Neural progenitor cell (in vitro differentiated cells): ENCODE measurements around the gene SDK1. TPM values are rescaled to one million over a fixed set of nuclear protein-coding genes. Genes with fewer than 3 reads are reported as not detected.

Experiments
- DNase-seq: peaks from one replicate; pipeline ENCODE4 v3.0.0-alpha.2; 2016; ENCODE audit warnings: low spot score
- H2AFZ ChIP-seq: fragments of 200-600 bp; sonication (generic); replicated peaks from 2 replicates; pipeline ENCODE4 v1.6.1; 2016; ENCODE audit warnings: antibody characterized with exemption
- H3F3A ChIP-seq: fragments of 200-600 bp; sonication (generic); 2 replicates; pipeline ENCODE4 v1.6.1; 2016; ENCODE audit warnings: antibody characterized with exemption, low read depth
- H3K27ac ChIP-seq: fragments of 200-600 bp; sonication (generic); 2 replicates; pipeline ENCODE4 v1.5.1; 2016; ENCODE audit warnings: mild to moderate bottlenecking
- H3K27me3 ChIP-seq: fragments of 200-600 bp; sonication (generic); 2 replicates; pipeline ENCODE4 v1.6.1; 2016; ENCODE audit warnings: mild to moderate bottlenecking, moderate library complexity
- H3K36me3 ChIP-seq: fragments of 200-600 bp; sonication (generic); 2 replicates; pipeline ENCODE4 v1.5.1; 2016
- H3K4me1 ChIP-seq: fragments of 200-600 bp; sonication (generic); 2 replicates; pipeline ENCODE4 v1.6.1; 2016; ENCODE audit warnings: mixed run types
- H3K4me2 ChIP-seq: fragments of 200-600 bp; sonication (generic); 2 replicates; pipeline ENCODE4 v1.6.1; 2016
- H3K4me3 ChIP-seq: fragments of 200-600 bp; sonication (generic); 2 replicates; pipeline ENCODE4 v1.5.1; 2016
- H3K79me2 ChIP-seq: fragments of 200-600 bp; sonication (generic); 2 replicates; pipeline ENCODE4 v1.6.1; 2016; ENCODE audit warnings: low read depth
- H3K9ac ChIP-seq: fragments of 200-600 bp; sonication (generic); 2 replicates; pipeline ENCODE4 v1.6.1; 2016
- H3K9me3 ChIP-seq: fragments of 200-600 bp; sonication (generic); 2 replicates; pipeline ENCODE4 v1.5.1; 2016; ENCODE audit warnings: low read depth
- H4K20me1 ChIP-seq: fragments of 200-600 bp; sonication (generic); 2 replicates; pipeline ENCODE4 v1.6.1; 2016; ENCODE audit warnings: low read depth
- H3K27ac Mint-ChIP-seq: 3 replicates; pipeline ENCODE4 v1.8.0; 2021; ENCODE audit warnings: mixed read lengths
- H3K27me3 Mint-ChIP-seq: 2 replicates; pipeline ENCODE4 v1.8.0; 2022; ENCODE audit warnings: low read depth, mild to moderate bottlenecking, inconsistent platforms, moderate library complexity, mixed read lengths; ENCODE audit not compliant: insufficient read depth
- H3K36me3 Mint-ChIP-seq: 3 replicates; pipeline ENCODE4 v1.8.0; 2021; ENCODE audit warnings: mixed read lengths
- H3K4me1 Mint-ChIP-seq: 3 replicates; pipeline ENCODE4 v1.8.0; 2021; ENCODE audit warnings: mixed read lengths
- H3K4me3 Mint-ChIP-seq: 3 replicates; pipeline ENCODE4 v1.8.0; 2021; ENCODE audit warnings: mild to moderate bottlenecking, moderate library complexity, mixed read lengths
- H3K9me3 Mint-ChIP-seq: 3 replicates; pipeline ENCODE4 v1.8.0; 2020; ENCODE audit warnings: mixed read lengths
- EZH2 ChIP-seq: fragments of 200-600 bp; sonication (generic); IDR thresholded peaks from 2 replicates; pipeline ENCODE4 v1.6.1; 2017; ENCODE audit warnings: antibody characterized with exemption, mild to moderate bottlenecking, moderate library complexity
- EZH2phosphoT487 ChIP-seq: fragments of 200-600 bp; sonication (generic); IDR thresholded peaks from 2 replicates; pipeline ENCODE4 v1.6.1; 2017; ENCODE audit warnings: antibody characterized with exemption
- total RNA-seq: library from RNA; depleted of rRNA; stranded (reverse); fragments of >200 nt; gene quantifications from 2 replicates; pipeline ENCODE4 v1.2.3, GENCODE V29; 2015; ENCODE audit warnings: low replicate concordance
- TF ChIP-seq, protein P1 (sequence below): fragments of 200-600 bp; sonication (generic); IDR thresholded peaks from 2 replicates; pipeline ENCODE4 v1.5.1; 2017; ENCODE audit warnings: antibody characterized with exemption, mild to moderate bottlenecking

Gene SDK1
- total RNA-seq, 1 donor from 2014 or later = 4.9 TPM

DNA sequence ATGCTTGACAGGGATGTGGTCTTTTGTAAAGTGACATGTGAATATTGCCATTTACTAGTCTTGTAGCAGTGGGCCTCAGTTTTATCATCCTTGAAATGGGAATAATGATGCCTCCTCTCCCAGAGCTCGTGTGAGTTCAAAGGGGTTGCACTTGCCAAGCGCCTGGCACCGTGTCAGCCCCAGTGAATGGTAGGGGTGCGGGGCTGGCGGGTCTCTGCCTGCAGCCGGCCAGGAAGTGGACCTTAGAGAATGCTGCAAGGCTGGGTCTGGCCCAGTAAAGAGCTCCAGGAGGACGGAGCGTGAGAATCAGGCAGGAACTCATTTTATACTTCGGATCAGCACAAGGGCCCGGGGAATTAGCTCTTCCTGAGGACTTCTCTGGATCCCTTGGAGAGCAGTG lies 856.6 kb downstream of the SDK1 start:
- H3K27me3 ChIP-seq = no peaks in the 10 kb centered on the region
- no peak overlapping the region for H3K4me3 Mint-ChIP-seq
- no peak overlapping the region for H3K4me3 ChIP-seq
- peaks cover 5% of the 10 kb centered on the region for H3K4me1 ChIP-seq
- no peak overlapping the region for H3K27ac ChIP-seq
- H3K79me2 ChIP-seq = no peaks in the 10 kb centered on the region
- no peak overlapping the region for H3K4me2 ChIP-seq
- no peak overlapping the region for H2AFZ ChIP-seq
- H3K4me1 Mint-ChIP-seq = peaks cover 21% of the 10 kb centered on the region
- H3K9ac ChIP-seq = no peak overlapping the region
- no peaks in the 10 kb centered on the region for H3K9me3 ChIP-seq
- H3K36me3 ChIP-seq = no peaks in the 10 kb centered on the region
- no peaks in the 10 kb centered on the region for H3F3A ChIP-seq
- H3K27ac Mint-ChIP-seq = peak overlapping the region; percentile 57
- DNase-seq = no peak
- TF ChIP-seq, protein P1, sequence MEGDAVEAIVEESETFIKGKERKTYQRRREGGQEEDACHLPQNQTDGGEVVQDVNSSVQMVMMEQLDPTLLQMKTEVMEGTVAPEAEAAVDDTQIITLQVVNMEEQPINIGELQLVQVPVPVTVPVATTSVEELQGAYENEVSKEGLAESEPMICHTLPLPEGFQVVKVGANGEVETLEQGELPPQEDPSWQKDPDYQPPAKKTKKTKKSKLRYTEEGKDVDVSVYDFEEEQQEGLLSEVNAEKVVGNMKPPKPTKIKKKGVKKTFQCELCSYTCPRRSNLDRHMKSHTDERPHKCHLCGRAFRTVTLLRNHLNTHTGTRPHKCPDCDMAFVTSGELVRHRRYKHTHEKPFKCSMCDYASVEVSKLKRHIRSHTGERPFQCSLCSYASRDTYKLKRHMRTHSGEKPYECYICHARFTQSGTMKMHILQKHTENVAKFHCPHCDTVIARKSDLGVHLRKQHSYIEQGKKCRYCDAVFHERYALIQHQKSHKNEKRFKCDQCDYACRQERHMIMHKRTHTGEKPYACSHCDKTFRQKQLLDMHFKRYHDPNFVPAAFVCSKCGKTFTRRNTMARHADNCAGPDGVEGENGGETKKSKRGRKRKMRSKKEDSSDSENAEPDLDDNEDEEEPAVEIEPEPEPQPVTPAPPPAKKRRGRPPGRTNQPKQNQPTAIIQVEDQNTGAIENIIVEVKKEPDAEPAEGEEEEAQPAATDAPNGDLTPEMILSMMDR = no peak
- TF ChIP-seq EZH2phosphoT487 (no peak), EZH2 (no peak)
- no peaks in the 10 kb centered on the region for H4K20me1 ChIP-seq
- H3K36me3 Mint-ChIP-seq = peaks cover 4% of the 10 kb centered on the region
- no peaks in the 10 kb centered on the region for H3K9me3 Mint-ChIP-seq
- peaks cover 3% of the 10 kb centered on the region for H3K27me3 Mint-ChIP-seq

- H3K4me1 ChIP-seq = peaks cover 5% of the 10 kb centered on the region
- H3K79me2 ChIP-seq = no peaks in the 10 kb centered on the region
- H3K9me3 Mint-ChIP-seq = no peaks in the 10 kb centered on the region
- H3K4me1 Mint-ChIP-seq = peaks cover 19% of the 10 kb centered on the region
- TF ChIP-seq, protein P1 = no peak
- no peak for TF ChIP-seq EZH2phosphoT487
- TF ChIP-seq EZH2 = no peak
- H3K36me3 Mint-ChIP-seq = peaks cover 6% of the 10 kb centered on the region
- no peak overlapping the region for H3K9ac ChIP-seq
- no peak overlapping the region for H3K4me3 ChIP-seq
- H3K27me3 Mint-ChIP-seq = peaks cover 2% of the 10 kb centered on the region
- H3F3A ChIP-seq = no peaks in the 10 kb centered on the region
- H3K4me2 ChIP-seq = no peak overlapping the region
- no peaks in the 10 kb centered on the region for H3K9me3 ChIP-seq
- H3K4me3 Mint-ChIP-seq = no peak overlapping the region
- no peaks in the 10 kb centered on the region for H4K20me1 ChIP-seq
- H3K27me3 ChIP-seq = no peaks in the 10 kb centered on the region
- DNase-seq = no peak
- no peak overlapping the region for H3K27ac ChIP-seq
- no peak overlapping the region for H2AFZ ChIP-seq
- H3K27ac Mint-ChIP-seq = no peak overlapping the region
- no peaks in the 10 kb centered on the region for H3K36me3 ChIP-seq
Observed at GRCh38 chr7:4158441-4159153, 857.5 kb downstream of the SDK1 start.

DNA sequence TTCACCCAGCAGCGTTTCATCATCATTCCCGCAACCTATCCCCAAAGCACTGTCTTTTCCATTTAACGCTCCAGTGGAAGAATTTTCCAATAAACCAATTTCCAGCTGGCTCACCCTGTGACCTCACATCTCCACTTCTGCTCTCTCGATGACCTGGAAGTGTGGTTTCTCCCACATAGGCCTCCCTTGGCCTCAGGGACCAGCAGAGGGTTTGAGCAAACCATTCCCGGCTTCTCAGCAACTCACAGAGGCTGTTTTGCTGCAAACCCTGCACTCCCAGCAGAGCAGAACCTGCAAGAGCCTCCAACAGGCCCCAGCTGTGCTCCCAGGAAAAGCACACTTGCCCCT lies 858.1 kb downstream of the SDK1 start:
- Histone ChIP-seq H3K36me3 (no peaks in the 10 kb centered on the region), H3K79me2 (no peaks in the 10 kb centered on the region), H3K27me3 (no peaks in the 10 kb centered on the region), H3F3A (no peaks in the 10 kb centered on the region), H3K9me3 (no peaks in the 10 kb centered on the region), H3K4me3 (no peak overlapping the region), H3K9ac (no peak overlapping the region), H2AFZ (no peak overlapping the region), H3K4me2 (no peak overlapping the region), H4K20me1 (no peaks in the 10 kb centered on the region), H3K4me1 (peaks cover 5% of the 10 kb centered on the region), H3K27ac (no peak overlapping the region)
- H3K4me3 Mint-ChIP-seq = no peak overlapping the region
- no peak for DNase-seq
- TF ChIP-seq, protein P1 = no peak
- TF ChIP-seq EZH2phosphoT487 (no peak), EZH2 (no peak)
- H3K4me1 Mint-ChIP-seq = peaks cover 19% of the 10 kb centered on the region
- no peak overlapping the region for H3K27ac Mint-ChIP-seq
- H3K27me3 Mint-ChIP-seq = no peaks in the 10 kb centered on the region
- peaks cover 6% of the 10 kb centered on the region for H3K36me3 Mint-ChIP-seq
- no peaks in the 10 kb centered on the region for H3K9me3 Mint-ChIP-seq
